Measurements from ENCODE around the gene SPAG9. TPM values are rescaled to one million over a fixed set of nuclear protein-coding genes. Genes with fewer than 3 reads are reported as not detected.
"Not testable (repeated sequence)": the region's sequence is repeated elsewhere in the genome, so short reads cannot be mapped to it uniquely, and the experiment has no call there.

Gene SPAG9
- total RNA-seq, 3 donors from 2014 or later: 112 to 178 (median 128) TPM

DNA sequence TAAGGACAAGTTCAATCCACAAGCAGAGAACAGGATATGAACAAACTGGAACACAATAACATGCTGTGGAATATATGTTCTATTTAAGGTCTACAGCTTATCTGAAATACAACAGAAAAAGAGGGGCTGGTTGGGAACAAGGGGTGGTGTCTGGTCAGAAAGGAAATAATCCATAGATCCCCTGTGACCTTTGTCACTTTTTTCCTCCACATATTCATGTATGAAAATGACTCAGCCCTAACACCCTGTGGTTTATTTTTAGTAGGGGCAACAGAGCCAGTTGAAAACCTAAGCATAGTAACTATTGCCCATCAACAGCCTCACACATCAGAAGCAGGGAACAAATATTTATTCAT is 12.3 kb upstream of the SPAG9 start:
- DNase-seq (ENCODE audit: low spot score in 2 of 2): no peak
- H3K4me3 ChIP-seq: no peak overlapping the region
- no peak for TF ChIP-seq CTCF (IDR thresholded peaks at IDR 0.05)
- no peak for TF ChIP-seq POLR2A (IDR thresholded peaks at IDR 0.05)
- no peak for TF ChIP-seq POLR2AphosphoS5 (IDR thresholded peaks at IDR 0.05)
- no peaks in the 10 kb centered on the region for H3K9me3 ChIP-seq
- no peaks in the 10 kb centered on the region for H3K27me3 ChIP-seq
- no peaks in the 10 kb centered on the region for H3K4me1 ChIP-seq
- intact Hi-C loops (cut with DNase I; ENCODE audit: low total_unique reads): no loop called here
- peak overlapping the region in 1 of 2 donors; percentile 25 for H3K27ac ChIP-seq
- no peaks in the 10 kb centered on the region for H3K36me3 ChIP-seq

GRCh38 chr17:51128076-51128475 is 7.4 kb upstream of the SPAG9 start:
- no peak for TF ChIP-seq POLR2AphosphoS5 (IDR thresholded peaks at IDR 0.05)
- TF ChIP-seq POLR2A (IDR thresholded peaks at IDR 0.05): no peak
- TF ChIP-seq CTCF (IDR thresholded peaks at IDR 0.05): no peak
- H3K9me3 ChIP-seq: no peaks in the 10 kb centered on the region
- DNase-seq (ENCODE audit: low spot score in 2 of 2): no peak
- H3K27me3 ChIP-seq: no peaks in the 10 kb centered on the region
- no peak overlapping the region for H3K27ac ChIP-seq
- intact Hi-C loops (cut with DNase I; ENCODE audit: low total_unique reads): no loop called here
- H3K4me3 ChIP-seq: no peak overlapping the region
- no peaks in the 10 kb centered on the region for H3K4me1 ChIP-seq
- no peaks in the 10 kb centered on the region for H3K36me3 ChIP-seq

DNA sequence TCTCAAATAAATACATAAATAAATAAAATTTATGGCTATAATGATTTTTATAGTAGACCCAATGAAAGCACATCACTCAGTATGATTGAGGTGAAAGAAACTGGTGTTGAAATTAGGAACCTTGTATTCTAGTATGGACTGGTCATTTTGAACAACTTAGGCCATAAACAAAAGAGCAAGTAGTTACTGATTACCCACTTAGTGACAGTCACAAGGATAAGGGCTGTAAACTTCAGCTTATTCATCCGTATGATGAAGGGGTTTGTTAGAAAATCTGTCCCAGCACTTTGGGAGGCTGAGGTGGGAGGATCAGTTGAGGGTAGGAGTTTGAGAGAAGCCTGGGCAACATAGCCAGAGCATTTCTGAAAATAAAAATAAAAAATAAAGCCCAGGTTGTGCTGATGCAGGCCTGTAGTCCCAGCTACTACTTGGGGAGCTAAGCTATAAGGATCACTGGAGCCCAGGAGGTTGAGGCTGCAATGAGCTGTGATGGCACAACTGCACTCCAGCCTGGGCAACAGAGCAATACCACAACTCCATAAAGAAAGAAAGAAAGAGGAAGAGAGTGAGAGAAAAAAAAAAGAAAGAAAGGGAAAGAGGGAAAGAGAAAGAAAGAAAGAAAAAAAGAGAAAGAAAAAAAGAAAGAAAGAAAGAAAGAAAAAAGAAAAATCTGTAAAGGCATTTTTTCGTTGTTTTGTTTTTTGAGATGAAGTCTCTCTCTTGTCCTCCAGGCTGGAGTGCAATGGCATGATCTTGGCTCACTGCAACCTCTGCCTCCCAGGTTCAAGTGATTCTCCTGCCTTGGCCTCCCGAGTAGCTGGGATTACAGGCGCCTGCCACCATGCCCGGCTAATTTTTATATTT is 4.2 kb upstream of the SPAG9 start:
- H3K27me3 ChIP-seq: no peaks in the 10 kb centered on the region
- no peak overlapping the region for H3K4me3 ChIP-seq
- H3K4me1 ChIP-seq: no peaks in the 10 kb centered on the region
- H3K27ac ChIP-seq: no peak overlapping the region
- intact Hi-C loops (cut with DNase I; ENCODE audit: low total_unique reads): no loop called here
- no peak for DNase-seq (ENCODE audit: low spot score in 2 of 2)
- H3K9me3 ChIP-seq: no peaks in the 10 kb centered on the region
- TF ChIP-seq CTCF (IDR thresholded peaks at IDR 0.05): no peak
- no peak for TF ChIP-seq POLR2A (IDR thresholded peaks at IDR 0.05)
- no peak for TF ChIP-seq POLR2AphosphoS5 (IDR thresholded peaks at IDR 0.05)
- no peaks in the 10 kb centered on the region for H3K36me3 ChIP-seq

DNA sequence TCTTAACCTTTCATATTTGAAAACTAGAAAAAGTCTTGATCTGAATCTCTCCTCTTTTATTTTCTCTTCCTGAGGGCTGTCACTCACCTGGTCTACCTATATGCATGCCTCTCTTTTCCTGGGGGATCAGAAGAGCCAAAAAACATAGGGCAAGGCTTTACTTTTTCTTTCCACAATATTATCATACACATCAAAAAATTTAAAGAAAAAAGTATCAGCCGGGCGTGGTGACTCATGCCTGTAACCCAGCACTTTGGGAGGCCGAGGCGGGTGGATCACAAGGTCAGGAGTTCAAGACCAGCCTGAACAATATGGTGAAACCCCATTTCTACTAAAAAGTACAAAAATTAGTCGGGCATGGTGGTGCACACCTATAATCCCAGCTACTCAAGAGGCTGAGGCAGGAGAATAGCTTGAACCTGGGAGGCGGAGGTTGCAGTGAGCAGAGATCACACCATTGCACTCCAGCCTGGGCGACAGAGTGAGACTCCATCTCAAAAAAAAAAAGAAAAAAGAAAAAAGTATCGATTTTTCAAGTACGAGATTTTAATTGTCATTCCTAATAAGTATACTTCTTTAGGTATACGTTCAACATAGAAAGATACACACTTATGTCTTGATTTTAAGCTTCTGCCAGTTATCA is 1.9 kb upstream of the SPAG9 start:
- H3K4me3 ChIP-seq; H3K36me3 ChIP-seq; H3K27me3 ChIP-seq; H3K4me1 ChIP-seq; H3K9me3 ChIP-seq; DNase-seq (ENCODE audit: low spot score in 2 of 2); intact Hi-C loops (cut with DNase I; ENCODE audit: low total_unique reads): not testable (repeated sequence)
- peak overlapping the region; percentile 98 to 99 for H3K27ac ChIP-seq

- intact Hi-C loops (cut with DNase I; ENCODE audit: low total_unique reads): no loop called here
- peak overlapping the region; percentile 98 to 99 for H3K27ac ChIP-seq
- DNase-seq (ENCODE audit: low spot score in 2 of 2): peak; percentile 90 to 98
- H3K4me1 ChIP-seq: peaks cover 0 to 10% of the 10 kb centered on the region in 2 donors
- H3K9me3 ChIP-seq: no peaks in the 10 kb centered on the region
- peak overlapping the region; percentile 97 to 99 (median 99) for H3K4me3 ChIP-seq
- H3K36me3 ChIP-seq: no peaks in the 10 kb centered on the region
- no peak for TF ChIP-seq CTCF (IDR thresholded peaks at IDR 0.05)
- TF ChIP-seq POLR2AphosphoS5 (IDR thresholded peaks at IDR 0.05): peak; percentile 96 to 99 (median 96)
- TF ChIP-seq POLR2A (IDR thresholded peaks at IDR 0.05): peak; percentile 92
- no peaks in the 10 kb centered on the region for H3K27me3 ChIP-seq
These were observed 1.2 kb upstream of the SPAG9 start for GRCh38 chr17:51121620-51122472.

Measured in breast epithelium (tissue), 4 donors.